Left renal pelvis (tissue), 4 donors: Measurements from ENCODE around the gene CLEC4M. TPM values are rescaled to one million over a fixed set of nuclear protein-coding genes. Genes with fewer than 3 reads are reported as not detected.
"Not testable (repeated sequence)": the region's sequence is repeated elsewhere in the genome, so short reads cannot be mapped to it uniquely, and the experiment has no call there.

Experiments
- DNase-seq, 4 donors: peaks; one replicate each; pipeline ENCODE4 v3.0.0-alpha.2; 2013; ENCODE audit warnings: low read depth in 4 of 4, low spot score in 3 of 4
- polyA plus RNA-seq, 4 donors: library from polyadenylated mRNA; unstranded; fragments of 120-200 nt; gene quantifications; one replicate each; pipeline ENCODE4 v1.2.1, GENCODE V29; 2013; ENCODE audit not compliant: insufficient read length in 4 of 4

Gene CLEC4M
- polyA plus RNA-seq, 4 donors, result 0.08 to 3.0 (median 2.1) TPM

- no peak for DNase-seq
Measured at GRCh38 chr19:7739801-7740681, 23.0 kb upstream of the CLEC4M start.

GRCh38 chr19:7740682-7741054, 22.4 kb upstream of the CLEC4M start:
- no peak for DNase-seq

GRCh38 chr19:7742575-7742974, 20.5 kb upstream of the CLEC4M start:
- no peak for DNase-seq

- DNase-seq, result no peak
Measured at GRCh38 chr19:7742991-7743390, 20.1 kb upstream of the CLEC4M start.

GRCh38 chr19:7743425-7743841, 19.6 kb upstream of the CLEC4M start:
- no peak for DNase-seq

GRCh38 chr19:7744199-7744786, 18.8 kb upstream of the CLEC4M start:
- no peak for DNase-seq

- DNase-seq, result no peak
Measured at GRCh38 chr19:7744871-7745650, 18.0 kb upstream of the CLEC4M start.

GRCh38 chr19:7746306-7746705, 16.7 kb upstream of the CLEC4M start:
- not testable (repeated sequence) for DNase-seq

GRCh38 chr19:7746903-7747884, 15.8 kb upstream of the CLEC4M start, which contains the start of gene CD209:
CD209 (minus strand) TSS chr19:7747534; CDS start chr19:7747511, 23 bp downstream.
- no peak for DNase-seq

- DNase-seq, result no peak
Measured at GRCh38 chr19:7748171-7748570, 14.9 kb upstream of the CLEC4M start.

- DNase-seq, result peak in 2 of 4 donors; percentile 25 to 39
Measured at GRCh38 chr19:7748756-7749155, 14.3 kb upstream of the CLEC4M start.

- no peak for DNase-seq
Measured at GRCh38 chr19:7751157-7751783, 11.8 kb upstream of the CLEC4M start.

- no peak for DNase-seq
Measured at GRCh38 chr19:7756258-7756657, 6.8 kb upstream of the CLEC4M start.

- no peak for DNase-seq
Measured at GRCh38 chr19:7757358-7757757, 5.7 kb upstream of the CLEC4M start.

- no peak for DNase-seq
Measured at GRCh38 chr19:7759156-7759555, 3.9 kb upstream of the CLEC4M start.

- DNase-seq, result no peak
Measured at GRCh38 chr19:7763696-7764095, 653 bp downstream of the CLEC4M start.

- not testable (repeated sequence) for DNase-seq
Measured at GRCh38 chr19:7764157-7764556, 1.1 kb downstream of the CLEC4M start.

- DNase-seq, result not testable (repeated sequence)
Measured at GRCh38 chr19:7765043-7765442, 2.0 kb downstream of the CLEC4M start.

GRCh38 chr19:7766535-7766934, 3.5 kb downstream of the CLEC4M start:
- no peak for DNase-seq

GRCh38 chr19:7767487-7767886, 4.4 kb downstream of the CLEC4M start:
- DNase-seq, result no peak
